Activated CD4-positive, alpha-beta memory T cell treated with anti-CD3 and anti-CD28 coated beads for 36 hours (primary cell): ENCODE data around the gene PSME2. TPM values are rescaled to one million over a fixed set of nuclear protein-coding genes. Genes with fewer than 3 reads are reported as not detected.
"Not testable (repeated sequence)": the region's sequence is repeated elsewhere in the genome, so short reads cannot be mapped to it uniquely, and the experiment has no call there.

Experiments used
- CTCF ChIA-PET: fragments of 350-600 bp; sonication (Branson Sonifier 250); formaldehyde crosslinking; loops from one replicate; lab custom pipeline; 2021; ENCODE audit warnings: antibody characterized with exemption, inconsistent platforms; lab: Charles Lee
- POLR2A ChIA-PET: fragments of 350-600 bp; sonication (Branson Sonifier 250); formaldehyde crosslinking; loops from one replicate; lab custom pipeline; 2021; ENCODE audit warnings: antibody characterized with exemption; lab: Charles Lee
- DNase-seq: peaks from one replicate; pipeline ENCODE4 v3.0.0-alpha.2; 2020
- H3K27ac Mint-ChIP-seq: one replicate; pipeline ENCODE4 v1.8.0; 2021; ENCODE audit warnings: mixed read lengths
- H3K27me3 Mint-ChIP-seq: one replicate; pipeline ENCODE4 v1.8.0; 2021; ENCODE audit warnings: mixed read lengths
- H3K36me3 Mint-ChIP-seq: one replicate; pipeline ENCODE4 v1.8.0; 2021; ENCODE audit warnings: mixed read lengths
- H3K4me1 Mint-ChIP-seq: one replicate; pipeline ENCODE4 v1.8.0; 2021; ENCODE audit warnings: low read depth, mixed read lengths
- H3K4me3 Mint-ChIP-seq: one replicate; pipeline ENCODE4 v1.8.0; 2021; ENCODE audit warnings: mild to moderate bottlenecking, mixed read lengths
- H3K9me3 Mint-ChIP-seq: one replicate; pipeline ENCODE4 v1.8.0; 2021; ENCODE audit warnings: mixed read lengths
- intact Hi-C: fragments of 100-400 bp; cut with micrococcal nuclease; formaldehyde crosslinking; loops from one replicate; pipeline ENCODE4 v1.15.1; 2023
- total RNA-seq, 2 experiments: library from RNA; stranded (reverse); gene quantifications; one replicate each; pipeline ENCODE4 v1.2.3, GENCODE V29; 2021

Gene PSME2
- total RNA-seq, 2 experiments from 2014 or later = 404 to 411 TPM

DNA sequence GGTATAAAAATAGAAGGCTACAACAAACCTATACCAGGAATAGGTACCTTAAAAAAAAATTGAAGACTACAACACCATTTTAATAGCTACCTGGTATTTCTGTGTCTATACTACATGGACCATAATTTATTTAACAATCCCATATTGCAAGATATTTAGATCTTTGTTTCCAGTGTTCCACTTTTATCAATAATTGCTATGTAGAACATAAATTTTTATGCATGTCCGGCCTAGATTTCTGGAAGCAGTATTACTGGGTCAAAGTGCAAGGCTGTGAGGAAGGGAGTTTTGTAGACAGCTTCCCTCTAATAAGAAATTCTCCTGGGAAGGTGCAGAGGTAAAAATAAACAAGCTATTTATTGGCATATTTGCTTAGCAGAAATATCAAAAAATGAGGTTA is 35.9 kb downstream of the PSME2 start:
- ChIA-PET CTCF (interaction anchor here (0.5 to 11.2 kb wide), 17 partner anchors 10 to 164 kb away, joined by 3 to 261 read pairs (median 5); partner anchors contain the start of genes DHRS4L2, EMC9, IRF9 and MDP1), POLR2A (interaction anchor here (1.1 to 5.6 kb wide), 6 partner anchors 16 to 52 kb away, joined by 3 to 41 read pairs (median 5); partner anchors contain the start of genes IRF9, PCK2 and PSME1)
- Mint-ChIP-seq H3K27ac (peak overlapping the region; percentile 20), H3K4me3 (no peak overlapping the region), H3K9me3 (no peaks in the 10 kb centered on the region), H3K4me1 (peaks cover 25% of the 10 kb centered on the region), H3K36me3 (peaks cover 7% of the 10 kb centered on the region), H3K27me3 (no peaks in the 10 kb centered on the region)
- no peak for DNase-seq
- intact Hi-C loops = no loop called here

DNA sequence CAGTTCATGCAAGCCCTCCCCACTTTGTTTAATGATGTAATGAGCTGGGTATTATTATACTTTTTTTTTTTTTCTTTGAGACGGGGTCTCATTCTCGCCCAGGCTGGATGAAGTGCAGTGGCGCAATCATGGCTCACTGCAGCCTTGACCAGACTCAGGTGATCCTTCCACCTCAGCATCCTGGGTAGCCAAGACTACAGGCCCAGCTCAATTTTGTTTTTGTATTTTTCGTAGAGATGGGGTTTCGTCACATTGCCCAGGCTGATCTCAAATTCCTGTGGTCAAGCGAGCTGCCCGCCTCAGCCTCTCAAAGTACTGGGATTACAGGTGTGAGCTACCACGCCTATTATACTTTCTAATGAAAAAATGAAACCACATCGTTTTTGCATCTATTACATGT is 36.4 kb downstream of the PSME2 start:
- DNase-seq = no peak
- no peaks in the 10 kb centered on the region for H3K27me3 Mint-ChIP-seq
- H3K4me3 Mint-ChIP-seq = no peak overlapping the region
- H3K27ac Mint-ChIP-seq = no peak overlapping the region
- ChIA-PET POLR2A (interaction anchor here (0.6 to 5.6 kb wide), 8 partner anchors 15 to 1370 kb away, joined by 3 to 41 read pairs (median 5); partner anchors contain the start of genes IRF9, PCK2 and PSME1), CTCF (interaction anchor here (0.6 to 11.2 kb wide), 18 partner anchors 10 to 154 kb away, joined by 3 to 261 read pairs (median 7); partner anchors contain the start of genes CPNE6, DHRS4L2, EMC9 and IRF9)
- H3K4me1 Mint-ChIP-seq = peaks cover 22% of the 10 kb centered on the region
- intact Hi-C loops = no loop called here
- H3K9me3 Mint-ChIP-seq = no peaks in the 10 kb centered on the region
- H3K36me3 Mint-ChIP-seq = peaks cover 4% of the 10 kb centered on the region

DNA sequence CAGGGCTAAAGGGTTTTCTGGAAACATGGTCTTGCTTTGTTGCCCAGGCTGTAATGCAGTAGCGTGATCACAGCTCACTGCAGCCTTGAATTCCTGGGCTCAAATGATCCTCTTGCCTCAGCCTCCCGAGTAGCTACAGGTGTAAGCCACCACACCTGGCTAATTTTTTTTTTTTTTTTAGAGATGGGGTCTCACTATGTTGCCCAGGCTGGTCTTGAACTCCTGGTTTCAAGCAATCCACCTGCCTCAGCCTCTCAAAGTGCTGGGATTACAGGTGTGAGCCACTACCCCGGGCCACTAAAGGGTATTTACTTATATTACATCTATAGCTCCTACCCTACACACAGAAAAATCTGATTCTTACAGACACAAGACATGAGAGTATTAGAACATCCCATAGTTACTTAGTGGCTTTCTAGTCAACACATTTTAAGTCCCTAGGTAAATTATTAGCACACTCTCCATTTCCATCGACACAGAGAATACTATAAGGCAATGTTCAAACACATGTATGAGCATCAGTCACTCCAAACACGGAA is 38.0 kb downstream of the PSME2 start:
- ChIA-PET POLR2A (interaction anchor here (0.5 to 5.6 kb wide), 10 partner anchors 11 to 1726 kb away, joined by 3 to 41 read pairs (median 4); partner anchors contain the start of genes CARMIL3, EMC9, IRF9 and PCK2), CTCF (interaction anchor here (0.7 to 11.2 kb wide), 37 partner anchors 8 to 441 kb away, joined by 3 to 261 read pairs (median 5); partner anchors contain the start of genes CARMIL3, DHRS4L2, EMC9 and IPO4)
- no peaks in the 10 kb centered on the region for H3K9me3 Mint-ChIP-seq
- no peak for DNase-seq
- no peaks in the 10 kb centered on the region for H3K27me3 Mint-ChIP-seq
- H3K4me1 Mint-ChIP-seq = peaks cover 22% of the 10 kb centered on the region
- H3K27ac Mint-ChIP-seq = peak overlapping the region; percentile 91
- H3K4me3 Mint-ChIP-seq = peak overlapping the region; percentile 11
- peaks cover 15% of the 10 kb centered on the region for H3K36me3 Mint-ChIP-seq
- intact Hi-C loops = loop anchor here (1.0 kb wide), 2 partner anchors 13 to 55 kb away; no protein-coding TSS in a partner anchor

DNA sequence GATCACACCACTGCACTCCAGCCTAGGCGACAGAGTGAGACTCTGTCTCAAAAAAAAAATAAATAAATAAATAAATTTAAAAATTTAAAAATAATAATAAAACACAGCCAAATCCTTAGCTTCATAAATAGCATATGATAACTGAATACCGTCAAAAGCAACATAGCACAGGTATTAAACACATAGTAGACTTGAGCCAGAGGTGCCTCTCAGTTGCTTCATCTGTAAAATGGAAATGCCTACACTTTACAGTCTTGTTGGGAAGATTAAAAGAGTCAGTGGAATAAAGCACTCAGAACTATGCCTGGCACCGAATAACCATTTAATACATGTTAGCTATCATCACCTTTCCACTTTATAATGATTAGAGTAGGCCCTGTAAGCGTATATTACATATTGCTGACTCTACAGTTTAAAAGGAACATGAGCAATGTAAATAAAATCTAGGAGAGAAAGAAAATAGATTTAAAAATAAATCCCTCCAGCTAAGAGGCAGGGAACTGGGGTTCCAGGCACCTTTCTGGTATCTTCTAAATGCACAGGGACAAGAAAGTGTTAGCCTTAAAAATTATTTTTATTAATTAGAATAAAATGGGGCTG is 39.6 kb downstream of the PSME2 start:
- H3K27me3 Mint-ChIP-seq = no peaks in the 10 kb centered on the region
- no peak for DNase-seq
- no peak overlapping the region for H3K4me3 Mint-ChIP-seq
- CTCF ChIA-PET = interaction anchor here (1.1 to 11.2 kb wide), 7 partner anchors 13 to 54 kb away, joined by 3 to 261 read pairs (median 36); partner anchors contain the start of genes EMC9, IRF9 and PCK2
- H3K27ac Mint-ChIP-seq = no peak overlapping the region
- peaks cover 22% of the 10 kb centered on the region for H3K4me1 Mint-ChIP-seq
- H3K36me3 Mint-ChIP-seq = peaks cover 28% of the 10 kb centered on the region
- intact Hi-C loops = no loop called here
- POLR2A ChIA-PET = interaction anchor here (0.8 to 5.6 kb wide), 3 partner anchors 9 to 49 kb away, joined by 4 to 41 read pairs (median 6); partner anchors contain the start of gene PCK2
- no peaks in the 10 kb centered on the region for H3K9me3 Mint-ChIP-seq

DNA sequence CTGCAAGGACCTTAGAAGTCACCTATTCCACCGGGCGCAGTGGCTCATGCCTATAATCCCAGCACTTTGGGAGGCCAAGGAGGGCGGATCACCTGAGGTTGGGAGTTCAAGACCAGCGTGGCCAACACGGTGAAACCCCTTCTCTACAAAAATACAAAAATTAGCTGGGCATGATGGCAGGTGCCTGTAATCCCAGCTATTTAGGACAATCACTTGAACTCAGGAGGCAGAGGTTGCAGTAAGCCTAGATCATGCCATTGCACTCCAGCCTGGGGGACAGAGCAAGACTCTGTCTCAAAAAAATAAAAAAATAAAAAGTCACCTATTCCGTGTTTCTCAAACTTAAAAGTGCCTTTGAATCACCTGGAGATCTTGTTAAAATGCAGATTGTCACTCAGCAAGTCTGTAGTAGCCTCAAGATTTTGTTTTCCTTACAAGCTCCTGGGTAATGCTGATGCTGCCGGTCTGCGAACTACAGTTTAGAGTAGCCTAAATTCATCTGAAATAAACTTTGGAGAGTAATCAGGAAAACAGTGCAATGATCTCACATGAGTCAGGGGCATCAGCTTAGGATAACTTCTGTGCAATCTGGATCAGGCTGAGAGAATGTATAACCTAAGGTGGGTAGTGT is 40.7 kb downstream of the PSME2 start:
- H3K4me3 Mint-ChIP-seq, H3K27me3 Mint-ChIP-seq, H3K9me3 Mint-ChIP-seq, intact Hi-C loops, DNase-seq: not testable (repeated sequence)
- H3K36me3 Mint-ChIP-seq = peaks cover 34% of the 10 kb centered on the region
- H3K27ac Mint-ChIP-seq = peak overlapping the region; percentile 64
- POLR2A ChIA-PET = interaction anchor here (0.6 to 5.6 kb wide), 3 partner anchors 11 to 109 kb away, joined by 4 to 41 read pairs (median 6); partner anchors contain the start of gene PCK2
- H3K4me1 Mint-ChIP-seq = peaks cover 22% of the 10 kb centered on the region
- CTCF ChIA-PET = interaction anchor here (1.1 to 11.2 kb wide), 5 partner anchors 12 to 55 kb away, joined by 3 to 261 read pairs (median 50); partner anchors contain the start of genes IRF9 and PCK2

DNA sequence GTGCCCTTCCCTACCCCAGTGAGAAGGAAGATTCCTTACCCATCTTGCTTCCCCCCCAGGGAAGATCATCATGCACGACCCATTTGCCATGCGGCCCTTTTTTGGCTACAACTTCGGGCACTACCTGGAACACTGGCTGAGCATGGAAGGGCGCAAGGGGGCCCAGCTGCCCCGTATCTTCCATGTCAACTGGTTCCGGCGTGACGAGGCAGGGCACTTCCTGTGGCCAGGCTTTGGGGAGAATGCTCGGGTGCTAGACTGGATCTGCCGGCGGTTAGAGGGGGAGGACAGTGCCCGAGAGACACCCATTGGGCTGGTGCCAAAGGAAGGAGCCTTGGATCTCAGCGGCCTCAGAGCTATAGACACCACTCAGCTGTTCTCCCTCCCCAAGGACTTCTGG is 43.0 kb downstream of the PSME2 start:
- Mint-ChIP-seq H3K4me3 (no peak overlapping the region), H3K4me1 (peaks cover 8% of the 10 kb centered on the region), H3K9me3 (no peaks in the 10 kb centered on the region), H3K27me3 (no peaks in the 10 kb centered on the region), H3K27ac (no peak overlapping the region), H3K36me3 (peaks cover 54% of the 10 kb centered on the region)
- DNase-seq = no peak
- ChIA-PET POLR2A (interaction anchor here (1.1 to 1.8 kb wide), 4 partner anchors 10 to 58 kb away, joined by 3 to 9 read pairs (median 5); partner anchors contain the start of genes DCAF11, IRF9, NRL and PCK2), CTCF (interaction anchor here (0.5 to 11.2 kb wide), 4 partner anchors 10 to 230 kb away, joined by 3 to 261 read pairs (median 122); partner anchors contain the start of gene PCK2)
- intact Hi-C loops = no loop called here

DNA sequence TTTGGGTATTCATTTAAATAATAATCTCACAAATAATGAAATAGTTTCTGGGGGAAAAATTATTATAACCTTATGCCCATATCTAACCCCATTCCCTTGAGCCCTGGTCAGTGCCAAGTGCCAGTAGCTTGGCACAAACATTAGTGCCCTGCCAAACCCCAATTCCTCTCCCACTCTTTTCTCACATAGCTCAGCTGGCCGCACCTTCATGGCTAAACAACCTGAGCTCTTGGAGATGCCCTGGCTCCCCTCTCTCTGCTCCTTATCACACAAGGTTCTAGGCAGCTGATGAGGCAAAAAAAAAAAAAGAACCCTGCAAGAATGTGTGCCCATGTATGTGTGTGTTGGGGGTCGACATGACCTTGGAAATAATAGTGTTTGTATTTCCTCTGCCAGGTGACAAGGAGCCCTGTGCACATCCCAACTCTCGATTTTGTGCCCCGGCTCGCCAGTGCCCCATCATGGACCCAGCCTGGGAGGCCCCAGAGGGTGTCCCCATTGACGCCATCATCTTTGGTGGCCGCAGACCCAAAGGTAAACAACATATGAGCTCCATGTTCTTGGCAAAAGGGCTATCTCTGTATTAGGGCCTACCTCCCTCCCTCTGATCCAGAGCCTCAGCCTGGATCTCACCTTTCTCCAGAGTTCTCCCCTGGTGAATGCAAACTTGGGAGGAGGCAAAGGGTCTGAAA is 43.9 kb downstream of the PSME2 start:
- Mint-ChIP-seq H3K27me3 (no peaks in the 10 kb centered on the region), H3K9me3 (no peaks in the 10 kb centered on the region), H3K4me1 (peaks cover 4% of the 10 kb centered on the region), H3K36me3 (peaks cover 59% of the 10 kb centered on the region), H3K27ac (no peak overlapping the region), H3K4me3 (no peak overlapping the region)
- intact Hi-C loops = no loop called here
- CTCF ChIA-PET = interaction anchor here (1.0 to 11.2 kb wide), 3 partner anchors 9 to 231 kb away, joined by 3 to 261 read pairs (median 241); partner anchors contain the start of gene PCK2
- DNase-seq = no peak
- POLR2A ChIA-PET = interaction anchor here (1.1 to 1.8 kb wide), 4 partner anchors 9 to 59 kb away, joined by 3 to 9 read pairs (median 5); partner anchors contain the start of genes DCAF11, IRF9, NRL and PCK2

DNA sequence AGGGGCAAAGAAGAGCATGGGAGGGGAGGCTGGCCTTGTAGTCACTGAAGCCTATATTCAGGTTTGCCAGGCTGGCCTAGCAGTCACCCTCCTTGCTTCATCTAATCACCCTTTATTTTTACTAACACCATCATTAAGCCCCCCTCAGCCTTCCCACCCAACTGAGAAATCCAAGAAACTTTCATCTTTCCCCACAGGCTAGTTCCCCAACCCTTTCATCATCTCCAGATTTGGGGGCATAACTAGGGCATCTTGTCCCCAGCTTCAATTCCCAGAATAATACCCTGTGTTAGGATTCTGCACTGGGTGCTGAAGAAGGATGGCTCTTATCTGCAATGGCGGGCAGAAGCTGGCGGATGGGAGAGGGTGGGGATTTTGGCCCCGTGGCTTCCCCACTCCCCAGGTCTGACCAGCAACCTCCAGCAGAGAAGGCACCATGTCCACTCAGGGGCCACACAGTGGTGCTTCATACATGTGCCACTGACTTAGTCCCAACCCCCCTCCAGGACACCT is 45.4 kb downstream of the PSME2 start:
- Mint-ChIP-seq H3K4me1 (peaks cover 9% of the 10 kb centered on the region), H3K4me3 (no peak overlapping the region), H3K9me3 (no peaks in the 10 kb centered on the region), H3K27me3 (no peaks in the 10 kb centered on the region), H3K36me3 (peaks cover 67% of the 10 kb centered on the region), H3K27ac (no peak overlapping the region)
- ChIA-PET POLR2A (interaction anchor here (1.3 kb wide), 1 partner anchor 60 kb away, joined by 4 read pairs; the partner anchor contains the start of gene IRF9), CTCF (interaction anchor here (0.6 to 11.2 kb wide), 6 partner anchors 8 to 45 kb away, joined by 3 to 261 read pairs (median 7); partner anchors contain the start of gene PCK2)
- intact Hi-C loops = no loop called here
- DNase-seq = no peak

DNA sequence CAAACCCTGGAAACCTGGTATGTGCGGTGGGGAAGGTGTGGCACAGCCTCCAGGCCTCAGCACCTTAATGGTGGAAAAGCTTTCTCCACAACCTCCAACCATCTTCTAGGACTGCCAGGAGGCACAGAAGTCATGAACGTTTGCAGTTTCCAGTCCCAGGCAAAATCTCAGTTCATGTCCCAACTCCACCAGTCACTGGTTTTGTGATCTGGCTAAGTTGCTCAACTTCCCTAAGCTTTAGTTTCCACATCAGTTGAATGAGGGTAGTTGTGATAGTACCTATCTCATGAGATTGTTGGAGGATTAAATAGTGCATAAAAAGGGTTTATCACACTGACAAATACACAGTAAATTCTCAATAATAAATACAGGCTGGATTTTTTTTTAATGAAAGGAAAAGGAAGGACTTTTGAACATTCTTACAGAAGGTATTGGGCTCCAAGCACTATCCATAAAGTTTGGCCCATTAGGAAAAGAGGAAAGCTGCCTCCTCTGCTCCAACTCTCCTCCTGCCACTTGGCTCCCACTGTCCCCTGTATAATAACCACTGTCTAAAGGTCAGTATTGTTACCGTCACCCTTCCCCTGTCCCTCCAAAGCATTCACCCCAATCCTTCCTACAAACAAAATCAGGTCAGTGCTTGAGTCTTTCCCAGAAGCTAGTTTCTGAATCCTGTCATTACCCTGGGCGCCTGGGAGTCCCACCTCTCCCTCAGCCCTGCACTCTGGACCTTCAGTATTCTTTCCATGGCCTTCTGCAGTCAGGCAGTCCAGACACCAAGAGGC is 46.0 kb downstream of the PSME2 start:
- Mint-ChIP-seq H3K27me3 (no peaks in the 10 kb centered on the region), H3K36me3 (peaks cover 72% of the 10 kb centered on the region), H3K27ac (no peak overlapping the region), H3K4me1 (peaks cover 12% of the 10 kb centered on the region), H3K9me3 (no peaks in the 10 kb centered on the region), H3K4me3 (no peak overlapping the region)
- ChIA-PET CTCF (interaction anchor here (0.6 to 11.2 kb wide), 5 partner anchors 9 to 44 kb away, joined by 3 to 261 read pairs (median 5); no protein-coding TSS in a partner anchor), POLR2A (interaction anchor here (1.3 kb wide), 1 partner anchor 60 kb away, joined by 4 read pairs; the partner anchor contains the start of gene IRF9)
- no peak for DNase-seq
- intact Hi-C loops = no loop called here
